ENCODE measurements around the gene HSPB6.

DNA sequence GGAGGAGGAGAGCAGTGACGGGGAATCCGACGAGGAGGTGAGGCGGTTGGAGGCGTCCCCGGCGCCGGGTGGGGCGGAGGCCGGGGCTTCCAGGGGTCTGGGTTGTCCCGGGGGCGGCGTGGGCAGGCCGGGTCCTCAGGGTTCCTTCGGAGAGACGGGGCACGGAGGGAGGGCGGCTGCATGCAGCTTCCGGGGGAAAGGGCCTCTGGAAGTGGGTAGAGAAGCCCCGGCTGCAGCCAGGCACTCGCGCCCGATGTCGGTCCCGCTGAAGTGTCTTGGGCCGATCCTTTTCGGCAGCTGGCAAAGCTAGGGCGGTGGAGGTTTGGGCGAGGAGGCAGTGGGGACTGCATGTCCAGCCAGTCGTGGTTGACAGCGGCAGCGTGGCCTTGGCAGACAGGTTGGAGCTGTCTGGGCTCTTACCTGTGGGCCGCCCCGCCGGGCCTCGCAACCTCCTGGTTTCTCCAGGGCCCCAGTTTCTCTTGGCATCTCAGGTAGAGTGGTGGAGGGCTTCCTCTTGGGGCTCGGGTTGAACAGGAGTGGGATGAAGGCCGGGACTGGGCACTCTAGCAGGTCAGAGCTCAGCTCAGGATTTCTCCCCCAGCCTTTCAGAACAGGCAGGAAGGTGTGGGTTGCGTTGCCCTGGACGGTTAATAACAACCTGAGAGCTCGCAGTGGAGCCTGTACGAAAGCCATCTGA lies 38.3 kb downstream of the HSPB6 start:
- TF ChIP-seq CTCF (IDR thresholded peaks at IDR 0.05) (no peak), POLR2A (IDR thresholded peaks at IDR 0.05) (peak in 1 of 3 donors; percentile 36)
